Astrocyte of the spinal cord (primary cell): ENCODE results near the gene PYCR2.

Source experiments
- DNase-seq: peaks from one replicate; pipeline ENCODE4 v3.0.0; 2011; ENCODE audit warnings: low read depth, low spot score
- H3K4me3 ChIP-seq: 2 replicates; pipeline ENCODE4 v1.5.1; 2011; ENCODE audit warnings: low read depth, mild to moderate bottlenecking, low read length, moderate library complexity
- CTCF ChIP-seq: IDR thresholded peaks from 2 replicates; pipeline ENCODE4 v1.5.1; 2012; ENCODE audit warnings: low read depth, mild to moderate bottlenecking, low read length, inconsistent platforms
- in situ Hi-C: cut with HindIII; loops from 2 replicates; pipeline ENCODE4 v1.10.0; 2017; ENCODE audit warnings: low sequenced_read_pairs

The PYCR2 gene

DNA sequence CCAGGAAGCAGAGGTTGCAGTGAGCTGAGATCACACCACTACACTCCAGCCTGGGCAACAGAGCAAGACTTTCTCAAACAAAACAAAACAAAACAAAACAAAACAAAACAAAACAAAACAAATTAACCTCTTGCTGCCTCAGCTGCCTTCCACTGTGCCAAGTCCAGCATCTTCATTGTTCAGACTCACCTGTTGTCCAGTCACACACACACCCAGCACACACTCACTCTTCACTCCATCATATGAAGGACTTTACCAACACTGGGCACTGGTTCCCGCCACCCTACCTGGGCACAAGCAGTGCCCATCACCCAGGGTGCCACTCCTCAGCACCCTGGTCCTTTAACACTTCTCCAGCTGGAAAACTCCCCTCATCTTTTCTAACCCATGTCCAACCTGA, 14.6 kb downstream of the PYCR2 start:
- in situ Hi-C loops = no loop called here
- no peak overlapping the region for H3K4me3 ChIP-seq
- no peak for DNase-seq
- TF ChIP-seq CTCF = no peak

DNA sequence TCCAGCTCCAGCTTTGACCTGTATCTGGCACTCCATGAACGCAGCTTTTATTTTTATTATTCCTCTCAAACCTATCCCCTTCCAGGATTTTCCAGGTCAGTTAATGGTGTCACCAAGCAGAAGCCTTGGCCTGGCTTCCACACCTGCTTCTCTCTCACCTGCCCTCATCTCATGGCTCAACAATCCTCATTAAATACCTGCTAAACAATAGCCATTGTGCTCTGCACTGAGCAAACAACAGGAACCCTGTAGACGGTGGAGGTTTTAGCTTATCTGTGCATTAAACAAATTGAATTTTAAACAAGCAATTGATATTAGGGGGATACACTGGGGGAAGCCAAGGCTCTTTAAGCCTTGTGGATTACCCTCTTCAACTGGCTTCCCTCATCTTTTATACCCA, 15.3 kb downstream of the PYCR2 start:
- in situ Hi-C loops = no loop called here
- DNase-seq = no peak
- TF ChIP-seq CTCF = no peak
- H3K4me3 ChIP-seq = no peak overlapping the region

GRCh38 chr1:225908013-225908640, 15.9 kb downstream of the PYCR2 start:
- DNase-seq = no peak
- H3K4me3 ChIP-seq = no peak overlapping the region
- in situ Hi-C loops = no loop called here
- TF ChIP-seq CTCF = no peak

DNA sequence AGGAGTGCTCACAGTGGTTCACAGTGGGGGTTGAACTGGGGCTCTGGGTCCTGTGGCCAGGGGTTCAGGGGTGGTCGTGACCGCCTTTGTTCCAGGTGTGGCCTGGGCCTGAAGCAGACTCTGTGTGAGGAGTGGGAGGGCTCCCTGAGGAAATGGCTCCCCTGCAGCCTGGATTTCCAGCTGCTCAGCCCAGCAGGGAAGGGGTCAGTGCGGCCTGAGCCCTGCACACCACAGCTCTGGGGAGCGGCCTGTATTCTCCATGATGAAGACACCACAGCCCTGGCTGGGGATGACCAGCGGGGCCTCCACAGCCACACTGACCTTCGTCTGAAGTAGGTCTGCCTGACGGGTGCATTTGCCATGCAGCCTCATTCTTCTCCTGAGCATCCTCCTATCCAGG, 16.7 kb downstream of the PYCR2 start:
- no peak for DNase-seq
- no peak for TF ChIP-seq CTCF
- H3K4me3 ChIP-seq = no peak overlapping the region
- in situ Hi-C loops = no loop called here

DNA sequence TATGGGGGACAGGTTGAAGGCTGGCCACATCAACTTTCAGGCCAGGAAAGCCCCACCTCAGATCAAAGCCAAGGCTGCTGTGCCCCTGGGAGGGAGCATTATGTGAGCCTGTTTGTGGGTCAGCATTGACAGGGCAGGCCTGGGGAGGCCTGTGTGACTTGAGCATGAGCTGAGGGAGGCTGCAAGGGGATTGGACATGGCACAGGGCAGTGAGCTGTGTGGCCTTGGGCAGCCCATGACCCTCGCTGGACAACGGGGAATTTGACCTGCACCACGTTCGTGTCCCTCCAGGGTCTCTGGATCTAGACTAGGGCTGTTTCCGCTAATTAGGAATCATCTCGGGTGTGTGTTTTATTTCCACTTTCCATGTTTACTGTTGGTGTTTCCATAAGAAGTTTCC, 17.6 kb downstream of the PYCR2 start:
- no peak overlapping the region for H3K4me3 ChIP-seq
- in situ Hi-C loops = no loop called here

GRCh38 chr1:225903623-225904022, 20.4 kb downstream of the PYCR2 start:
- in situ Hi-C loops = no loop called here
- no peak overlapping the region for H3K4me3 ChIP-seq
- DNase-seq = no peak
- no peak for TF ChIP-seq CTCF

More for the DNA sequence above, 17.6 kb downstream of the PYCR2 start:
- no peak for TF ChIP-seq CTCF
- no peak for DNase-seq
